ENCODE measurements around the gene PLOD3.

GRCh38 chr7:101201695-101202602 is 15.4 kb downstream of the PLOD3 start:
- no peak for TF ChIP-seq CTCF (IDR thresholded peaks at IDR 0.05)
- no peak for TF ChIP-seq POLR2A (IDR thresholded peaks at IDR 0.05)
- TF ChIP-seq POLR2AphosphoS5 (IDR thresholded peaks at IDR 0.05; ENCODE audit: insufficient read depth in 1 of 2, low read depth in 1 of 2) = no peak

All from vagina (tissue), 2 donors.